GM18519 (cell line): ENCODE measurements around the gene DTNA.
"Not testable (repeated sequence)": the region's sequence is repeated elsewhere in the genome, so short reads cannot be mapped to it uniquely, and the experiment has no call there.

Experiments used
- ATAC-seq: cut with Tn5 transposase; IDR thresholded peaks from one replicate; pipeline ENCODE4 v1.9.1; 2021; ENCODE audit warnings: mild to moderate bottlenecking, moderate library complexity; ENCODE audit not compliant: unreplicated experiment, low FRiP score

Gene DTNA

DNA sequence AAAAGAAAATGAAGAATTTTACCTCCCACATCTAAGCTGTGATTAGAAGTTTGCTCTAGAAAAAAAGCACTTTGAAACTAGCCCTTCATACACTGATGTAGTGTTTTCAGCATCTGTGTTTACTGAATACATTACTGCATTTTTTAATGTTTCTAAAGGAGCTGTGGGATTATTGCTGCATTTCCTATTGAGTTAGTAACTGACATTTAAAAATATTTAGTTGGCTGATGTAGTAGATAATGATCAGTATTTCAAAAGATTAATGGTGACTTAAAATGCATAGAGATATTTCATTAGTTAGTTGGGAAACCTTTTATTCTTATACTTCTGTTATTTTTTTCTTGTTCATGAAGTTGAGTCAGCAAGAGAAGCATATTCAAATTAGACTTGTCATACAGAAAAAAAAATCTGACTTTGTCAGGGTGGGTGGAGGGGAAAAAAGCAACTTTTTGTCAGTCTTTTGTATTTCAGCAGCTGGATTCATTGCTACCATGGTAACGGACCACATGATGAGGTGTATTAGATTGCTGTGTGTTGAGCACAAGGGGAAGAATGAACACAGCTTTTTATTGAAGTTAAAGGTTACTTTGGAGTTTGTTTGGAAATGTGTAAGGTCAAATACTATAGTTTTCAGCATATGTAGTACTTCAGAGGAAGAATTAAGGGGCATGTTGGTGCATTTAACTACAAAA is at the start of gene DTNA:
Gene DTNA, plus strand, starts transcription at position 549 of the 692 bp plus-strand sequence. CDS start 45,679 bp downstream, outside the sequence.
- ATAC-seq, result no peak

GRCh38 chr18:34660572-34660971 is 49.5 kb upstream of the DTNA start:
- no peak for ATAC-seq

- ATAC-seq, result peak; percentile 96
Measured at GRCh38 chr18:34661464-34662087, 48.5 kb upstream of the DTNA start.

GRCh38 chr18:34676816-34677574 is 33.1 kb upstream of the DTNA start:
- no peak for ATAC-seq

DNA sequence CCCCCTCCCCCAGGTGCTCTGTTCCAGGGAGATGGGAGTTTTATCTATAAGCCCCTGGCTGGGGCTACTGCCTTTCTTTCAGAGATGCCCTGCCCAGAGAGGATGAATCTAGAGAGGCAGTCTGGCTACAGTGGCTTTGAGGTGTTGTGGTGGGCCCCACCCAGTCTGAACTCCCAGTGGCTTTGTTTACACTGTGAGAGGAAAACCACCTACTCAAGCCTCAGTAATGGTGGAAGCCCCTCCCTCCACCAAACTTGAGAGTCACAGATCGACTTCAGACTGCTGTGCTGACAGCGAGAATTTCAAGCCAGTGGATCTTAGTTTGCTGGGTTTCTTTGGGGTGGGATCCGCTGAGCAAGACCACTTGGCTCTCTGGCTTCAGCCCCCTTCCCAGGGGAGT is 20.3 kb upstream of the DTNA start:
- ATAC-seq, result not testable (repeated sequence)

GRCh38 chr18:34691614-34692013 is 18.5 kb upstream of the DTNA start:
- no peak for ATAC-seq

- ATAC-seq, result no peak
Measured at GRCh38 chr18:34694591-34695165, 15.4 kb upstream of the DTNA start.

DNA sequence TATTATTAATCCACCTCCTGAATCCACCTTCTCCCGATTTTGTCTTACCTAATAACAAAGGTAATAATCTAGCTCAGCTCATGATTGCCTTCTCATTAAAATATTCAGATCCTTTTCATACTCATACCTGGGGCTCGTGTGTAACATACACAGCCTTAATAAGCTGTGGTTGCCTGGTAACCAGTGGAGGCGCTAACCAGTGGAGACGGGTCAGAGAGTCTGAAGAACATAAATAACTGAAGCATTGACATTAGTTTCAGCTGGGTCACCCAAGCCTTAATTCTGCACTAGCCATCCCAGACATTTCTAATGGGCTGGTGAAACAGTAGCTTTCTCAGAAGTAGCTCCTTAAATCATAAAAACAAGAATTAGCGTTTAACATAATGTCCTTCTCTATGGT is 14.8 kb upstream of the DTNA start:
- no peak for ATAC-seq

DNA sequence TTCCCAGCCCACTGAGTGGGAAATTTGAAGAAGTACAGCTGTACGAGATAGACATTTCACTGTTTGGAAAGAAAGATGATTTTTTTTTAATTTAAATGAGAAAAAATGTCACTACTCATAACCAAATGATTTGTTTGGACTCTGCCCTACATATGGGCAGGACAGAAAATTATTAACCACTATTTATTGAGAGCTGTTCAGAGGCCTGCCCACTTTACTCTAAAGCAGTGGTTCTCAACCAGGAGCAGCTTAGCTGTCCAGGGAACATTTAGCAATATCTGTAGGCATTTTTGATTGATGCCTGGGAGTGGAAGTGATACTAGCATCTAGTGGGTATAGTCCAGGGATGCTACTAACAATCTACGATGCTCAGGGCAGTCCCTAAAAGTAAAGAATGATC is 13.4 kb upstream of the DTNA start:
- ATAC-seq, result no peak

- no peak for ATAC-seq
Measured at GRCh38 chr18:34697233-34697632, 12.9 kb upstream of the DTNA start.

DNA sequence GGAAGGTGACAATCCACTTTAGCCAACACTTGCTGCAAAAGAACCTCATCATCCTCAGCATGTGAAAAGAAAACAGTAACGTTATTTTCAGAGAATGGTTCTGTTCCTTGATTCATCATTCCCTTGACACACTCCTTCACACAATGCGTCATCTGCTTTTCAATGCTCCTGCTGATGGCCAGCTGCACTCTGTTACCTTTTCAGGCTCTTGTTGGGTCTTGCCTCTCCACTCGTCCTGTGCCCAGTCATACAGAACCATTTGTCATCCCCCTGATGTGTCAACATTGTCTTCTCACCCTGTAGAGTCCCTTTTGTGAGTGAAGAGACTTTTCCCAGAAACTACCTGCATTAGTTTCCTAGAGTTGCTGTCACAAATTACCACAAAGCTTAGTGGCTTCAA is 12.2 kb upstream of the DTNA start:
- no peak for ATAC-seq

DNA sequence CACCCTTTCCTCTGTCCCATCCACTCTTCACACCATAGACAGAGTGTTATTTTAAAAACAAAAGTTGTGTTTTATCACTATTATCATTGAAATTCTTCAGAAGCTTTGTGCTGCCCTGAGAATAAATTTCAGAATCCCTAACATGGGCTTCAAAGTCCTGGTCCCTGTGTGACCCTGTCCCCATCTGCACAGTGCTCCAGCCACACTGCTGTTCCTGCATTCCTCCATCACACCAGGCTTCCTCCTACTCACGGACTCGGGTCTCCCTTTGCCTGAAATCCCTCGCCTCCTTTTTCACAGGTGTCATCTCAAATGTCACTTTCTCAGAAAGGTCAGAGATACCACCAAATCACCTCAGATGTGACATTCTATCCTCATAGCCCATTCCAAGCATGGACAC is 8.2 kb upstream of the DTNA start:
- ATAC-seq, result no peak

DNA sequence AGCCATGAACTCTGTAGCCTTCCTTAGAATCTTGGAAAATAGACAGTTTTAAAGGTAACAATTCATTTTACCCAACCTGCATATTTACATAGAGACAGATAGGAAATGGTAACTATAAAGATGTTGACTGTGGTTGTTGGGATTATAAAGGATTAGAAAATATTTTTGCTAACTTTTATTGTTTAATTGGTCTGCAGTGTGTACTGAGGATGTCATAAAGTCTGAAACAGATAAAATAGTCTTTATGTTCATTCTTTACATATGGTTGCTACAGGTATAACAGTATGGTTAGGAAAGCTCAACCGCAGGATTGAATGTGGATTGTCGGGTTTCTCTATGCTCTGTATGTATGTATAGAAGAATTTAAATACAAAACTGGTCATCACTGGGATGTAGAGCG is 7.3 kb upstream of the DTNA start:
- ATAC-seq, result no peak

- no peak for ATAC-seq
Measured at GRCh38 chr18:34704074-34704473, 6.0 kb upstream of the DTNA start.

GRCh38 chr18:34704823-34705222 is 5.3 kb upstream of the DTNA start:
- no peak for ATAC-seq

DNA sequence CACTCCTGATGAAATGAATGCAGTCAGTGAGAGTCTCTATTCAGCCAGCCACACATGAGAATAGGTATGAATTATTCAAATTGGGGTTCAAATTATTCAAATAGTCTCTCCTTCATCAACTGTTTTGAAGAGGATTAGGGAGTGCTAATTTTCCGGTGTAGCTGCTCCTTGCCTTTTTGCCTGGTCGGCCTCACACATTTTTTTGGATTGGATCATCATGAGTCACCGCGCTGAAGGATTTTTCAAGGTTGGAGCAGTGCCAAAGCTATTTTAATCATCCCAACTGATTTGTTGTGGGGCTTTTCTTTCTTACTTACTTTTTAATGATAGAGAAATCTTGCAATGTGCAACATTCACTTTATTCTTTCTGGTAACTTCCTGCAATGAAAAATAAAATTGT is 2.4 kb upstream of the DTNA start:
- ATAC-seq, result no peak

- no peak for ATAC-seq
Measured at GRCh38 chr18:34709104-34709503, 994 bp upstream of the DTNA start.

DNA sequence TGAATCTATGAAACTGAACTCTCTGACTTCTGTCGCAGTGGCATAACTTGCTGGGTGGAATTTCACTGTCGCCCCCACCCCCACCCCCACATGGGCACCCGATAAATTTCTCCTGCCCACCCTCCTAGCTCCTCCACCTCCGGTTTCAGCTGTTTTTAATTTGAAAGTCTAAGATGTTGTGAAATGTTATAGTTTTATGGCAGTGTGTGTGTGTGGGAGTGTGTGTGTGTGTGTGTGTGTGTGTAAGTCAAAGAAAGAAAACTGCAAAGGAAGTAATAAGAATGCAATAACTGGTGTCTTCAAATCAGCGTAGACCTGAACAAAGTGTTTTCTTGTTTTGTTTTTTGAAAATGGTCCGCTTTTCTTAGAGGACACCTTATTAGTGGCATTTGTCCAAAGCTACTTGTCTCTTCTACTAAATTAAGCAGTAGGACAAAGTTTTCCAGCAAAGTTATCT is 388 bp downstream of the DTNA start:
- no peak for ATAC-seq

DNA sequence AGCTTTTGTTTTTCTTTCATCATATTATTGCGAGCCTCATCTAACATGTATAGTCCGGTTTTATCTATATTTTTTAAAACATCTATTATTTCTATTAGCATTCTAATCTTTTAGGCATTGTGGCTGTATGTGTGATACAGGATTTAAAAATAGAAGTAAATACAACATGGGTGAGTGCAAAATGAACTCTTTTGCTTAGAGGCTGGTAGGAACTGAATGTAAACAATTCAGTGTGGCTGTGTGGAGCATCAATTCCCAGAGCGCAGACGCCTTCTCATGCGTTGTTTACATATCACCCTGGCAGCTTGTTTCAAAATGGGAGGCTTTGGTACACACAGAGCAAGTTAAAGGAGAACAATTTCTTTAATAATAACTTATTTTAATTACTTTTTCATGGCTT is 836 bp downstream of the DTNA start:
- ATAC-seq, result no peak

- ATAC-seq, result not testable (repeated sequence)
Measured at GRCh38 chr18:34716111-34716510, 6.0 kb downstream of the DTNA start.

- no peak for ATAC-seq
Measured at GRCh38 chr18:34718610-34719009, 8.5 kb downstream of the DTNA start.
